Lower leg skin (tissue), 4 donors: Measurements from ENCODE around the gene OSMR. TPM values are rescaled to one million over a fixed set of nuclear protein-coding genes. Genes with fewer than 3 reads are reported as not detected.

ENCODE experiments used
- DNase-seq, 2 donors: peaks; one replicate each; pipeline ENCODE4 v3.0.0-alpha.2; 2019; ENCODE audit warnings: low spot score in 2 of 2
- H3K4me3 ChIP-seq: fragments of 200-600 bp; sonication (generic); 2 replicates; pipeline ENCODE4 v1.5.1; 2017; ENCODE audit warnings: mild to moderate bottlenecking, low read depth; ENCODE audit not compliant: poor library complexity, severe bottlenecking
- CTCF ChIP-seq, 3 donors: fragments of 450-650 bp; IDR thresholded peaks; one replicate each; pipeline ENCODE4 v1.5.1; 2016; ENCODE audit warnings: antibody characterized with exemption in 3 of 3, mild to moderate bottlenecking in 3 of 3, moderate library complexity in 2 of 3
- POLR2A ChIP-seq, 2 donors: fragments of 450-650 bp; IDR thresholded peaks; one replicate each; pipeline ENCODE4 v1.6.1; 2016 to 2017; ENCODE audit warnings: antibody characterized with exemption in 2 of 2, mild to moderate bottlenecking in 1 of 2, moderate library complexity in 1 of 2
- WGBS, 2 donors: methylation state at CpG; one replicate each; pipeline ENCODE4 v1.1.5; 2018; 5-methylcytosine and 5-hydroxymethylcytosine counted together
- intact Hi-C: fragments of 100-400 bp; cut with DNase I; formaldehyde crosslinking; loops from one replicate; pipeline ENCODE4 v1.15.0; 2023; ENCODE audit warnings: low total_unique reads
- total RNA-seq, 4 donors: library from RNA; depleted of rRNA; stranded (reverse); fragments of >200 nt; gene quantifications; one replicate each; pipeline ENCODE4 v1.1.0, GENCODE V29; 2016

OSMR gene
- total RNA-seq, 4 donors from 2014 or later: 13.7 to 28.1 (median 22.0) TPM

- intact Hi-C loops: no loop called here
- DNase-seq: no peak
- H3K4me3 ChIP-seq: no peak overlapping the region
- TF ChIP-seq POLR2A (IDR thresholded peaks at IDR 0.05): no peak
- no peak for TF ChIP-seq CTCF (IDR thresholded peaks at IDR 0.05)
- 86 to 88% methylated on average over 4 of the region's 4 CpGs for WGBS, 2 donors
Measured at GRCh38 chr5:38932854-38933408, 87.1 kb downstream of the OSMR start.

GRCh38 chr5:38935437-38935836 is 89.6 kb downstream of the OSMR start:
- no peak overlapping the region for H3K4me3 ChIP-seq
- WGBS, 2 donors: 43 to 48% methylated on average over 1 of the region's 1 CpG
- no peak for DNase-seq
- TF ChIP-seq CTCF (IDR thresholded peaks at IDR 0.05): no peak
- no peak for TF ChIP-seq POLR2A (IDR thresholded peaks at IDR 0.05)
- intact Hi-C loops: no loop called here

GRCh38 chr5:38936269-38936668 is 90.5 kb downstream of the OSMR start:
- DNase-seq: no peak
- no peak for TF ChIP-seq CTCF (IDR thresholded peaks at IDR 0.05)
- no peak for TF ChIP-seq POLR2A (IDR thresholded peaks at IDR 0.05)
- intact Hi-C loops: no loop called here
- no peak overlapping the region for H3K4me3 ChIP-seq
- 94 to 96% methylated on average over 6 of the region's 6 CpGs for WGBS, 2 donors

- 86 to 91% methylated on average over 1 of the region's 1 CpG for WGBS, 2 donors
- intact Hi-C loops: no loop called here
- TF ChIP-seq CTCF (IDR thresholded peaks at IDR 0.05) (no peak), POLR2A (IDR thresholded peaks at IDR 0.05) (no peak)
Measured at GRCh38 chr5:38938424-38938823, 92.6 kb downstream of the OSMR start.

GRCh38 chr5:38938973-38939372 is 93.2 kb downstream of the OSMR start:
- TF ChIP-seq CTCF (IDR thresholded peaks at IDR 0.05) (no peak), POLR2A (IDR thresholded peaks at IDR 0.05) (no peak)
- WGBS, 2 donors: 83 to 92% methylated on average over 1 of the region's 1 CpG
- H3K4me3 ChIP-seq: no peak overlapping the region
- intact Hi-C loops: no loop called here
- DNase-seq: no peak

More at GRCh38 chr5:38938424-38938823, 92.6 kb downstream of the OSMR start:
- no peak for DNase-seq
- H3K4me3 ChIP-seq: no peak overlapping the region

GRCh38 chr5:38940230-38940858 is 94.5 kb downstream of the OSMR start:
- no peak for DNase-seq
- no peak for TF ChIP-seq CTCF (IDR thresholded peaks at IDR 0.05)
- TF ChIP-seq POLR2A (IDR thresholded peaks at IDR 0.05): no peak
- no peak overlapping the region for H3K4me3 ChIP-seq
- 85 to 88% methylated on average over 2 of the region's 2 CpGs for WGBS, 2 donors
- intact Hi-C loops: no loop called here
